GM12878 (cell line): ENCODE measurements around the gene PMEL.

Source experiments
- CHD1 ChIP-seq: IDR thresholded peaks from 2 replicates; pipeline ENCODE4 v1.6.1; 2012; ENCODE audit warnings: low read depth, low read length, improper control_type of control experiment
- EZH2 ChIP-seq: IDR thresholded peaks from 2 replicates; pipeline ENCODE4 v1.6.1; 2012; ENCODE audit warnings: low read depth, mild to moderate bottlenecking, control low read depth, inconsistent platforms, low read length, borderline replicate concordance; ENCODE audit not compliant: control insufficient read depth
- GABPA ChIP-seq: IDR thresholded peaks from 2 replicates; pipeline ENCODE4 v1.6.1; 2014; ENCODE audit warnings: antibody characterized with exemption, low read depth, mild to moderate bottlenecking, inconsistent platforms
- POLR2A ChIP-seq: IDR thresholded peaks from 2 replicates; pipeline ENCODE4 v1.6.1; 2011; ENCODE audit warnings: low read depth, mild to moderate bottlenecking, low read length
- ZNF274 ChIP-seq: IDR thresholded peaks from one replicate; pipeline ENCODE4 v1.8.0; 2011; ENCODE audit not compliant: insufficient read length, insufficient read depth
- TF ChIP-seq, protein P1 (sequence below), 3 experiments: IDR thresholded peaks in 2 of 3; conservative IDR thresholded peaks in 1 of 3; 2 replicates each; pipeline ENCODE4 v1.5.1; 2011; ENCODE audit warnings: low read depth in 3 of 3, low read length in 3 of 3, mild to moderate bottlenecking in 3 of 3, control low read depth in 2 of 3, moderate library complexity in 2 of 3, inconsistent platforms in 1 of 3, mixed read lengths in 1 of 3; ENCODE audit not compliant: control insufficient read depth in 2 of 3, insufficient read depth in 1 of 3; ENCODE audit errors: extremely low read depth in 1 of 3
- TF ChIP-seq, protein P2 (sequence below): IDR thresholded peaks from 2 replicates; pipeline ENCODE4 v1.6.1; 2011; ENCODE audit warnings: borderline replicate concordance, low read depth, mild to moderate bottlenecking, moderate library complexity, mixed read lengths, low read length; ENCODE audit not compliant: insufficient read depth; ENCODE audit errors: extremely low read length

DNA sequence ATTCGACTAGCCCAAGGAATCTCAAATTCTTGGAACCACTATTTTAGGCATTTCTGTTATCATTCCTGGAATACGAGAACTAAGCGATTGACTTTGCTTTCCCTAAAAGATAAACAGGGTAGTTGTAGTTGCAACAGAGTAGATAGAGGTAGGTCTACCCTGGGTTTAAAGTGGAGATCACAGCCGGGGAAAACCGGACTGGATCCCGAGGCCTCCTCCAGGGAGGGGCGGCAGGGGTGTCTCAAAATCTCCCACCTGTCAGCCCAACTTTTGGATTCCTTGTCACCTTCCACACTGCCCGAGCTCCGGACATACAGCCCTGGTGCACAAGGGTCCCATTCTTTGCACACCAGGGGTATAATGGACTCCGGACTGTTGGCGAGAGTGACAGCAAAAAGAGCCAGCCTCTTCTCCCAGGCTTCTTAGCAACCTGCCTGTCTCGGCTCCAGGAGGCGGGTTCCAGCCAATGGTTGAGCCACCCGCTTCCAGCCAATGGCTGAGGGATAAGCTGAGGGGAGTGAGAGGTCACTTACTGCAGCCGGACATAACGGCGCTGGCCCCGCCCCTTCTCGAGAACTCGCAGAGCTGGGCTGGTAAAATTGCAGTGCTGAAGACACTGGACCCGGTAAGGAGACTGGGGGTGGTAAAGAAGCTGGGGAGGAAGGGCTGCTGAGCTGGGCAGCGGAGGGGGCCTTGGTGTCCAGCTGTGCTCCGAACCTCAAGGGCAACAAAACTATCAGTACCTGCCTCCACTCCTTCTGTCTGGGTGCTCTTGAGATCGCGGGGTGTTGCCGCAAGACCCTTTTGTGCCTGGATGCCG is 31.1 kb upstream of the PMEL start, which contains the start of gene SUOX:
- TF ChIP-seq GABPA (no peak), ZNF274 (no peak), EZH2 (no peak), POLR2A (peak; percentile 72), CHD1 (no peak)
- TF ChIP-seq, protein P1, sequence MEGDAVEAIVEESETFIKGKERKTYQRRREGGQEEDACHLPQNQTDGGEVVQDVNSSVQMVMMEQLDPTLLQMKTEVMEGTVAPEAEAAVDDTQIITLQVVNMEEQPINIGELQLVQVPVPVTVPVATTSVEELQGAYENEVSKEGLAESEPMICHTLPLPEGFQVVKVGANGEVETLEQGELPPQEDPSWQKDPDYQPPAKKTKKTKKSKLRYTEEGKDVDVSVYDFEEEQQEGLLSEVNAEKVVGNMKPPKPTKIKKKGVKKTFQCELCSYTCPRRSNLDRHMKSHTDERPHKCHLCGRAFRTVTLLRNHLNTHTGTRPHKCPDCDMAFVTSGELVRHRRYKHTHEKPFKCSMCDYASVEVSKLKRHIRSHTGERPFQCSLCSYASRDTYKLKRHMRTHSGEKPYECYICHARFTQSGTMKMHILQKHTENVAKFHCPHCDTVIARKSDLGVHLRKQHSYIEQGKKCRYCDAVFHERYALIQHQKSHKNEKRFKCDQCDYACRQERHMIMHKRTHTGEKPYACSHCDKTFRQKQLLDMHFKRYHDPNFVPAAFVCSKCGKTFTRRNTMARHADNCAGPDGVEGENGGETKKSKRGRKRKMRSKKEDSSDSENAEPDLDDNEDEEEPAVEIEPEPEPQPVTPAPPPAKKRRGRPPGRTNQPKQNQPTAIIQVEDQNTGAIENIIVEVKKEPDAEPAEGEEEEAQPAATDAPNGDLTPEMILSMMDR (IDR thresholded peaks at IDR 0.05 in 2 of 3, conservative IDR thresholded peaks at IDR 0.05 in 1 of 3; ENCODE audit: control insufficient read depth in 2 of 3, extremely low read depth in 1 of 3, insufficient read depth in 1 of 3, low read depth in 3 of 3, low read length in 3 of 3) = no peak
- TF ChIP-seq, protein P2, sequence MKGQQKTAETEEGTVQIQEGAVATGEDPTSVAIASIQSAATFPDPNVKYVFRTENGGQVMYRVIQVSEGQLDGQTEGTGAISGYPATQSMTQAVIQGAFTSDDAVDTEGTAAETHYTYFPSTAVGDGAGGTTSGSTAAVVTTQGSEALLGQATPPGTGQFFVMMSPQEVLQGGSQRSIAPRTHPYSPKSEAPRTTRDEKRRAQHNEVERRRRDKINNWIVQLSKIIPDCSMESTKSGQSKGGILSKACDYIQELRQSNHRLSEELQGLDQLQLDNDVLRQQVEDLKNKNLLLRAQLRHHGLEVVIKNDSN = no peak
